Measurements from ENCODE around the gene ARL8B.
A peak's percentile ranks its signal among the peaks of the same experiment; 100 is the strongest.

The ARL8B gene

GRCh38 chr3:5217824-5218595 is 95.9 kb downstream of the ARL8B start:
- no peak for DNase-seq

- DNase-seq = no peak
Measured at GRCh38 chr3:5218815-5219214, 96.7 kb downstream of the ARL8B start.

DNA sequence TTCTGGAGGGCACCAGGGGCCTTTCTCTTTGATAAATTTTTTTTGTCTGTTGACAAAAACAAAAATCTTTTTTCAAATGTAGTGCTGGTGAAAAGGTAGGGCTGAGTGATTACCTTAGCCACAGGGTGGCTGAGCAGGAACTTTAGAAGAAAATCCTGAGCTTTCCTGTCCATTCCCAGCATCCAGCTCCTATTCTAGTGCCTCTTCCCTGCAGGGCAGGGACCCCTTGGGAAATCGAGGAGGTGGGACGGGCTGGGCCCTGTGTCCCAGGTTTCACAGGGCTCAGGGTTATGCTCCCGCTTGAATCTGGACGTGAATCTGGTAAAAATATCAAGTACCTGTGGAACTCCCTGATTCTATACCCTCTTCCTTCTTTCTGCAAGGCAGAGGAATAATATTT is 97.1 kb downstream of the ARL8B start:
- DNase-seq = no peak

DNA sequence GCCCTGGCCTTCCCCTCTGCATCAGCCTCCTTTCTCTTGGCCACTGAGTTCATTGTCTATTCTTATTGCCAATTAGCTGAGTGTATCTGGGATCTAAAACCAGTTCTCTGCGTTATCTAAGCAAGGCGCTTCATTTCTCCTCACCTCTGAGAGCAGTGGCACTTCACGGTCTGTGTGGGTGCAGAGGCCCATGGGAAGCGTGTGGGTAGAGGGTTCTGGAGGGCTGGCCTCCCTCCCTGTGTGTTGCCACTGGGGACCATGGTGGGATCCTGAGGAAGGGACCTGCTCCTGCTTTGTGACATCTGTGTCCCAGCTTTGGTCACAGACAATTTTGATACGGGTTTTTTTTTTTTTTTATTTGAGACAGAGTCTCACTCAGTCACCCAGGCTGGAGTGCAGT is 98.1 kb downstream of the ARL8B start:
- DNase-seq = no peak

- no peak for DNase-seq
Measured at GRCh38 chr3:5220667-5221431, 98.8 kb downstream of the ARL8B start.

GRCh38 chr3:5221701-5222100 is 99.6 kb downstream of the ARL8B start:
- DNase-seq = no peak

DNA sequence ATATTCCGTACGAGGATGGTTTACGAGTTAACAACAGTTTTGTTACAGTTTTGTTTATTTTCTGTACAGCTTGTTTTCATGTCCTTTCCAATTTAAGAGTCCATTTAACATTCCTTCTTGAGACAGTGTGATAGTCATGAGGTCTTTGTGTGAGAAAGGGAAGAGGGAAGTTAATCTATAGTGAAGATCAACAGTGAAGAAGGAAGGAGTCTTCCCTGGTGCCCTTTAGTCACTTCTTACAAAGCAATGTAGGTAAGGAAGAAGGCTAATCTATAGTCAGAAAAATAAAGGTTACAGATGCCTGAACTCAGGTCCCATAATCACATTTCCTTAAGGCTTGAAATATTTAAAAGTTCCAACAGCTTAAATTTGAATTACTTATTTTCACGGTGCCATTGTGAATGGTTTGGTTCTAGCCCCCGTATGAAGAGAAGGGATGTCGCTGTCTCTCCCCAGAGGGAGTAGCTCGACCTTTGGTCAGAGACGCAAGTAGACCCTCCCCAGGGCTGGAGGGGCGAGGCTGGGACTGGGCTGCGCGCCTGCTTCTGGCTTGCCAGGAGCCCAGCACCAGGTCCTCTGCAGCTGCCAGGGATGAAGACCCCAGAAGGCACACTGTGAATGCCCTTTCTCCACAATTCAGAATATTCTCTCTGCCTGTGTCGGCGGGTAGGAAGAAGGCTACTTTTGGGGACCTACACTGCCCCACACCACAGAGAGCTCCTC is 100.4 kb downstream of the ARL8B start:
- no peak for DNase-seq

DNA sequence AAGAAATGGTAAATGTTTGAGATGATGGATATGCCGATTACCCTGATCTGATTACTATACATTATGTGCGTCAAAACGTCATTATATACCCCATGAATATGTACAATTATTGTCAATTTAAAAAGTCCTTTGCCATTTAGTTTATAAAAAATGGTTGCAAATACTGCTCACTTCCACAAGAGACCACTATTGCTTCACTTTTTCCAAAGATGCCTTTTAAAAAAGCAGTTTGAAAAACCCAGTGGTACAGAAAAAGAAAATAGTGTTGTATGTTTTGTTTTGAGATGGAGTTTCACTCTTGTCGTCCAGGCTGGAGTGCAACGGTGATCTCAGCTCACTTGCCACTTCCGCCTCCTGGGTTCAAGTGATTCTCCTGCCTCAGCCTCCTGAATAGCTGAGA is 104.7 kb downstream of the ARL8B start:
- no peak for DNase-seq

DNA sequence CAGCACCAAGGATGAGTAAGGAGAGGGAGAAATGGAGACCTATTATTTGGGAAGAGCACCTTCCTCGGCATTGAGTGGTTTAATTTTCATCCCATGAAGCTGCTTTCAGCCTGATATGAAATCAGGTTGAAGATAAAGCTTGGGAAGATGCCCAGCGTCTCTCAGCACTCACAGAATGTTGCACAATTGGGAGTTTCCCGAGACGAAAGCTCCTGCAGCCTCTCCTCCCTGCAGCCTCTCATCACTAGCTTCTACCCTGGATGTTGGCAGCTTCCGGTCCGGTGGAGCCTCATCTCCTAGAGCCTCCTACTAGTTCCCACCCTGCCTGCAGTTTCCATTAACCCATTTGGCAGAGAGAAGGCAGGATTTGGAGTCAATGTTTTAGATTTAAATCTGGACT is 105.7 kb downstream of the ARL8B start:
- peak; percentile 80 for DNase-seq

DNA sequence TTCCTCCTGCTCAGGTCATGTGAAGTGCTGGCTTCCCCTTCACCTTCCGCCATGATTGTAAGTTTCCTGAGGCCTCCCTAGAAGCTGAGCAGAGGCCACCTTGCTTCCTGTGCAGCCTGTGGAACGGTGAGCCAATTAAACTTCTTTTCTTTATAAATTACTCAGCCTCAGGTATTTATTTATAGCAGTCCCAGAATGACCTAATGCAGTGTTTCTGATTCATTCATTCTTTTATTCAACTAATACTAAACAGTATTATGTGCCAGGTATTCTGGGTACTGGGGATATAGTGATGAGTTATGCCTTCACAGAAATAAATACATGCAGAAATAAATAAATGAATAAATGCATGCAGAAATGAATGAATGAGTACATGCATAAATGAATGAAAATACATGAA is 107.3 kb downstream of the ARL8B start:
- DNase-seq = no peak
